ENCODE measurements around the gene RNF217.
"Not testable (repeated sequence)": the region's sequence is repeated elsewhere in the genome, so short reads cannot be mapped to it uniquely, and the experiment has no call there.

The RNF217 gene

DNA sequence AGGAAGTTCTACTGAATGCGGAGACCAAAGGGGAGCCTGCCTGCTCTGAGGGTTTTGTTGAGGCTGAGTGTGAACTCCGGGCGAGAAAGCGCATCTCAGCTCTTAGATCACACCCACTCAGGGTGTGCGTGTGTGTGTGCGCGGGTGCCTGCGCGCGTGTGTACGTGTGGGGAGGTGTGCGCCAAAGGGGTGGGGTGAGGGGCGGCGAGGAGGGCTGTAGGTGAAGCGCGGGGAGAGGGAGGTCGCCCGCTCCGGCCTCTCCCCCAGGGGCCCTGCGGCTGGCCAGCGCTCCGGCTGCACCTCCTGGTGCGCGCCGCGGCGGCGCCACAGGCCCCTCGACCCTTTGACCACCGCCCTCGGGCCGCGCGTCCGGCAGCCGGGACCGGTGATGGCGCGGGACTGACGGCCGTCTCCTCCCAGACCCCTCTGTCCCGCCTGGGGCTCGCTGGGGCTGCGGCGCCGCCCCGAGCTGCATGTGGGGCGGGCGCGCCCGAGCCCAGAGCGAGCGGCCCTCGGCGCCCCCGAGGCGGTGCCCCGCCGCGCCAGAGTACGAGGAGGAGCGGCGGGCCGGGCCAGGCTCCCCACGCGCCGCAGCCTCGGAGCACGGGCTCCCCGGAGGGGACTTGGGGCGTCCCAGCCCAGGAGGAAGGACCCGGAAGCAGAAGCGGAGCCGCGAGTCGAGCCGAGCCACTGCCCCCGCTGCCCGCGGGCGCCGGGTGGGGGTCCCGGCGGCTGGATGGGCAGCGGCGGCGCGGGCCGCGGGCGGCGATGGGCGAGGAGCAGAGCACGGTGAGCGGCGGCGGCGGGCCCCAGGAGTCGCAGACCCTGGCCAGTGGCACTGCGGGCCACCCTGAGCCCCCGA lies at the start of gene RNF217:
RNF217 (plus strand) TSS at position 661 of the 862 bp plus-strand sequence; CDS start at position 769, 108 bp downstream.
- DNase-seq, result no peak

DNA sequence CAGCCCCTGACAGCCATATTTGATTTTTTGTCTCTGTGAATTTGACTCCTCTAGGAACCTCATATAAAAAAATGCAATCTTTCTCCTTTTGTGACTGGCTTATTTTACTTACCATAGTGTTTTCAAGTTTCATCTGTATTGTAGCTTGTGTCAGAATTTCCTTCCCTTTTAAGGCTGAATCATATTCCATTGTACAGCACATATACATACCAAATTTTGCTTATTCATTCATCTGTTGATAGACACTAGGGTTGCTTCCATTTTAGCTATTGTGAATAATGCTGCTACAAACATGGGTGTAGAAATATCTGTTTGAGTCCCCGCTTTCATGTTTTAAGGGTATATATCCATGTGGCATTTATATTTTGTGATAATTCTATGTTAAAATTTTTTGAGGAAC lies 49.2 kb upstream of the RNF217 start:
- no peak for DNase-seq

GRCh38 chr6:124917769-124918168 lies 44.5 kb upstream of the RNF217 start:
- no peak for DNase-seq

DNA sequence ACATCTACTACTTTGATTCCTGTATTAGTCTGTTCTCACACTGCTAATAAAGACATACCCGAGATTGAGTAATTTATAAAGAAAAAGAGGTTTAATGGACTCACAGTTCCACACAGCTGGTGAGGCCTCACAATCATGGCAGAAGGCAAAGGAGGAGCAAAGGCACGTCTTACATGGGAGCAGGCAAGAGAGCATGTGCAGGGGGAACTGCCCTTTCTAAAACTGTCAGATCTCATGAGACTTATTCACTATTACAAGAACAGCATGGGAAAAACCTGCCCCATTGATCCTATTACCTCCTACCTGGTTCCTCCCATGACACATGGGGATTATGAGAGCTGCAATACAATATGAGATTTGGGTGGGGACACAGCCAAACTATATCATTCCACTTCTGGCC lies 42.5 kb upstream of the RNF217 start:
- DNase-seq, result not testable (repeated sequence)

GRCh38 chr6:124924333-124924759 lies 37.9 kb upstream of the RNF217 start:
- DNase-seq, result no peak

GRCh38 chr6:124926435-124926834 lies 35.8 kb upstream of the RNF217 start:
- DNase-seq, result no peak

DNA sequence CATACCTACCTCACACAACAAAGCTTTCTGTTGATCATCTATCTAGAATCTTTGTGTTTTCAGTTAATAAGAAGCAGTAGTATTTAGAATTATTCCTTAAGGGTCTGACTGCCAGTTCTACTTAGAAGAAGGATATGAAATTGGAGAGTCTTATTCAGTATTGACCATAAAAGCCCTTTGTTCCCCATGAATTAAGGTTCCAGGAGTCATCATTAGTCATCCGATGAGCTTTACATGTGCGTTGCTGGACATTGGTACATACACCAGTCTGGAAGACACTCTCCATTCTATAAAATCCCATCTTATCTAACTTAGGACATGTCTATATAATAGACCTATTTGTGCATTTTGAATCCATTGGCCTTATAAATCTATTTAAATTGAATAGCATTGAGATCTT lies 34.4 kb upstream of the RNF217 start:
- DNase-seq, result no peak

DNA sequence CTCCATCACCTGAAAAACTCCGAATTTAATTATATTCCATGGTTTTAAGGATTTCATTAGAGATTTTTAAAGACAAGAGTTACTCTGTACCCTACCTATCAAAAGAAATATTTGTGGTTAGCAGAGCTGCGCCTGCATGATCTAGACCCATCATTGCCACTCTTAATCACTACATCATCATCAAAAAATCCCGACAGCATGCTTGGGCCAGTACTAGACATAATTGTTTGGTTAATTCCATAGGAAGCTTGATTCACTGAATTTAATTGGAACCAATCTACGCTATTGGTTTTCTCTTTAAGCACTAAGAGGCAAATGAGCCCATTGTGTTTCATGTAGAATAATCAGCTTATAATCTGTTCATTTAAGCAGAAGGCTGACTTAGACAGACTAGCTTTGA lies 33.4 kb upstream of the RNF217 start:
- DNase-seq, result no peak

- DNase-seq, result no peak
Observed at GRCh38 chr6:124937645-124938044, 24.6 kb upstream of the RNF217 start.

DNA sequence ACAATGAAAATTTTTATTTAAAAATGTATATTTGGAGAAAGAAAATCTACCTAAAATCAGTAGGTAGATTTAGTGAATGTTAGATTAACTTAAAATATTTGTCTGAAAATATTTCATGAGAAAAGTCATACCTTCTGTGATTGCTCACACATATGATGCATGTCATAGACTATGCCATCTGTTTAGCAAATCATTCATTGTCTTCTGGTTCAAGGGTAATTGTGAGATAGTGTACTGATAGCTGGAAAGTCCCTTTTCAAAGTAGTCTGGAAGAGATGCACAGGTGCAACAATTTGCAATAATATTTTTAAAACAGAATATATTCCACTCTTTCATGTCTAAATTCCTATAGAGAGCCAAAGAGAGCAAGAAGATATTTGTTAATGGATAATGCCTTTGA lies 21.0 kb upstream of the RNF217 start:
- no peak for DNase-seq

GRCh38 chr6:124943658-124944057 lies 18.6 kb upstream of the RNF217 start:
- no peak for DNase-seq

GRCh38 chr6:124947971-124948451 lies 14.2 kb upstream of the RNF217 start:
- no peak for DNase-seq

DNA sequence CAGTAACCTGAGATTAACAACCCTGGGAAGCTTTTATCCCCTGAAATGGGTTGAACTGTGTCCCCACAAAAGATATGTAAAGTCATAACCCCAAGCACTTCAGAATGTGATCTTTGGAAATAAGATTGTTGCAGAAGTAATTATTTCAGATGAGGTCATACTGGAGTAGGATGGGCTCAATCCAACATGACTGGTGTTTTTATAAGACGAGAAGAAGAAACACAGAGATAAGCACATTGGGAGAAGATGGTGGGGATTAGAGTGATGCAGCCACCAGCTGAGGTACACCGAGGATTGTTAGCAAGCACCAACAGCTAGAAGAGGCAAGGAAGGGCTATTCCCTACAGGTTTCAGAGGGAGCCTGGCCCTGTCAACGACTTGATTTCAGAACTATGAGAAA lies 12.5 kb upstream of the RNF217 start:
- DNase-seq, result no peak

DNA sequence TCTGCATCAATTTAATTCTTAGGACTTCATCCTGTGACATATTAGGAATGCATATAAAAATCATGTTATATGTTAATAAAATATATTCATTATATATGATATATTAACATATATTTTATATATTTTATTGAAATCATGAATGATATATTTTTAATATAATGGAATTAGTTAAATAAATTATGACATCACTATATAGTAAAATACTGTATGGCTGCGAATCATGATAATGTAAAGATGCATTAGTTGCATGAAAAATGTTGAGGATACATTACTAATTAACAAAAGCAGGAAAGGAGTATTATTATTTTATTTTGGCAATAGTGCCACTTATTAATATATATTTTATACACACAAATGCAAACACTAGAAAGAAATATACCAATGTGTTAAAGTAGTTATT lies 8.4 kb upstream of the RNF217 start:
- DNase-seq, result no peak

GRCh38 chr6:124955108-124955856 lies 7.0 kb upstream of the RNF217 start:
- no peak for DNase-seq

- DNase-seq, result no peak
Observed at GRCh38 chr6:124956018-124956417, 6.2 kb upstream of the RNF217 start.

GRCh38 chr6:124958149-124958548 lies 4.1 kb upstream of the RNF217 start:
- no peak for DNase-seq

- DNase-seq, result no peak
Observed at GRCh38 chr6:124958759-124959354, 3.4 kb upstream of the RNF217 start.

DNA sequence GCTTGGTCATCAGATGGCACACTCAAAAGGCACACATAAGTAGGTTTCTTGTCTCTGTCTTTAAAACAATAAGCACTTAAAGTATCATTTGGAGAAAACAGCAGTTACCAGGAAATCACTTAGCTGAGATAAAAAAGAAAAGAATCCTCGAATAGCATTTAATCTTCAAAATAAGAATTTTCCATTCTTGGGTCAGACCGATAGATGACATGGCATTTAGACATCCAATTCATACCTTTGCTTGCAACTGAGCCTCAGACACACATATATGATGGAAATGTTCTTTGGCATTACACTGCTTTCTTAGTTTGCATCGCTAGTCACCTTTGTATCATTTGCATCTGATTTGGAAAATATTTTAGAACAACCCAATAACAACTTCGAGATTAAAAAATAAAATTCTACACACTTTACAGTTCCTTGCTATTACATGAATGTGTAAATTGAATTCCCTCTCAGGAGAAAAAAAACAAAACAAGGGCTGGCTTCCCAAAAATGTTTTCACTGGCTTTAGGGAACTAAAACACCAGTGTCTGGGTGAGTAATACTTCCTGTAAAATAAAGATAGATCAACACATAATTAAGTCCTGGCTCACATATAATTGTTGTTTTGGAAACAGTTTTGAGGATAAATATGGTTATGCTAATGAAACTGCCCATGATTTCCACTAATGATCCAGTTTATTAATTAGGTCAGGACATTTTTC lies 1.3 kb upstream of the RNF217 start:
- DNase-seq, result no peak

DNA sequence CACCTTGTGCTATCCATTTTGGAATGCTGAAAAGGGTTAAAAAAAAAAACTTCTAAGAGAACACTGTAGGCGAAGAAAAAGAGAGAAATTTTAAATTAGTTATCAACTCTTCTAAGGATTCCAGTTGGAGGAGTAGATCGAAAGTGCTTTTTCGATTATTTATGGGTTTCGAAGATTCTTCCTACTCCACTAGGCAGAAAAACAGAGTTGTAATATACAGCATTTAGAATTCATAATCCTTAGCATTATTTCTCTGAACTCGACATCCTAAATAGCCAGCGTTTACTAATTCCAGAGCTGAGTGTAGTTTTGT lies 817 bp upstream of the RNF217 start:
- no peak for DNase-seq

DNA sequence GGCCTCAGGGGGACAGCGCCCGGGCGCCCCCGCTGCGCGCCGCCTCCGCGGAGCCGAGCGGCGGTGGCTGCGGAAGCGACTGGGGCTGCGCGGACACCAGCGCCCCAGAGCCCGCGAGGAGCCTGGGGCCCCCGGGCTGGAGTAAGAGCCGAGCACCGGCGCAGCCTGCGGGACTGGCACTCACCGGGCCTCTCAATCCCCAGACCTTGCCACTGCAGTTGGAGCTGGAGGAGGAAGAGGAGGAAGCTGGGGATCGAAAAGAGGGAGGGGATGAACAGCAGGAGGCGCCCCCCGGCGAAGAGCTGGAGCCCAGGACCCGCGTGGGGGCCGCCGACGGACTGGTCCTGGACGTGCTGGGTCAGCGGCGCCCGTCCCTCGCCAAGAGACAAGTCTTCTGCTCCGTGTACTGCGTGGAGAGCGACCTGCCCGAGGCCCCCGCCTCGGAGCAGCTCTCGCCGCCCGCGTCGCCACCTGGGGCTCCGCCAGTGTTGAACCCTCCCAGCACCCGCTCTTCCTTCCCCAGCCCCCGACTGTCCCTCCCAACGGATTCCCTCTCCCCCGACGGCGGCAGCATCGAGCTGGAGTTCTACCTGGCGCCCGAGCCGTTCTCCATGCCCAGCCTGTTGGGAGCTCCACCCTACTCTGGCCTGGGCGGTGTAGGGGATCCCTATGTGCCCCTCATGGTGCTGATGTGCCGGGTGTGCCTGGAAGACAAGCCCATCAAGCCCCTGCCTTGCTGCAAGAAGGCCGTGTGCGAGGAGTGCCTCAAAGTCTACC lies 590 bp downstream of the RNF217 start:
- DNase-seq, result no peak

- no peak for DNase-seq
Observed at GRCh38 chr6:124963416-124963785, 1.2 kb downstream of the RNF217 start.

Measured in NCI-H1048 (cell line).